Esophagus muscularis mucosa (tissue), 4 donors: Measurements from ENCODE around the gene IGFBP5. TPM values are rescaled to one million over a fixed set of nuclear protein-coding genes. Genes with fewer than 3 reads are reported as not detected.

ENCODE experiments used
- DNase-seq: peaks from one replicate; pipeline ENCODE4 v3.0.0-alpha.2; 2017; ENCODE audit errors: extremely low spot score
- H3K27ac ChIP-seq, 4 donors: fragments of 200-600 bp; sonication (generic); replicated peaks in 1 of 4; 1 replicate in 3 of 4; 2 replicates in 1 of 4; pipeline ENCODE4 v1.5.1; 2016 to 2019; ENCODE audit warnings: mild to moderate bottlenecking in 1 of 4
- H3K27me3 ChIP-seq, 4 donors: fragments of 200-600 bp; sonication (generic); one replicate each; pipeline versions ENCODE4 v1.5.1 to v1.6.0; 2016 to 2019
- H3K36me3 ChIP-seq, 4 donors: fragments of 200-600 bp; sonication (generic); one replicate each; pipeline ENCODE4 v1.5.1; 2016 to 2019
- H3K4me1 ChIP-seq, 4 donors: fragments of 200-600 bp; sonication (generic); one replicate each; pipeline ENCODE4 v1.5.1; 2016 to 2019
- H3K4me3 ChIP-seq, 4 donors: fragments of 200-600 bp; sonication (generic); 1 replicate in 2 of 4; 2 replicates in 2 of 4; pipeline ENCODE4 v1.5.1; 2016 to 2019; ENCODE audit warnings: mild to moderate bottlenecking in 4 of 4, moderate library complexity in 1 of 4
- H3K9me3 ChIP-seq, 4 donors: fragments of 200-600 bp; sonication (generic); 1 replicate in 3 of 4; 2 replicates in 1 of 4; pipeline ENCODE4 v1.5.1; 2016 to 2019
- EP300 ChIP-seq: sonication (generic); formaldehyde crosslinking; IDR thresholded peaks from one replicate; pipeline ENCODE4 v1.6.1; 2017; ENCODE audit warnings: antibody characterized with exemption
- POLR2A ChIP-seq: fragments of 450-650 bp; IDR thresholded peaks from one replicate; pipeline ENCODE4 v1.6.1; 2017; ENCODE audit warnings: antibody characterized with exemption, moderate library complexity, mild to moderate bottlenecking, low read depth
- POLR2AphosphoS5 ChIP-seq, 2 donors: sonication (generic); formaldehyde crosslinking; IDR thresholded peaks; one replicate each; pipeline ENCODE4 v1.6.1; 2017; ENCODE audit warnings: antibody characterized with exemption in 2 of 2
- WGBS: methylation state at CpG from one replicate; pipeline ENCODE4 v1.1.5; 2018; 5-methylcytosine and 5-hydroxymethylcytosine counted together
- intact Hi-C: fragments of 100-400 bp; cut with DNase I; formaldehyde crosslinking; loops from one replicate; pipeline ENCODE4 v1.15.1; 2023
- total RNA-seq, 4 donors: library from RNA; depleted of rRNA; stranded (reverse); fragments of >200 nt; gene quantifications; one replicate each; pipeline versions ENCODE4 v1.1.0 to v1.2.1, GENCODE V29; 2016
- TF ChIP-seq, protein P1 (sequence below), 3 experiments: fragments of 200-600 bp in 2 of 3; fragments of 450-650 bp in 1 of 3; sonication (generic) in 2 of 3; IDR thresholded peaks; one replicate each; pipeline ENCODE4 v1.5.1; 2017 to 2019; ENCODE audit warnings: antibody characterized with exemption in 3 of 3, mild to moderate bottlenecking in 2 of 3, moderate library complexity in 1 of 3

Gene IGFBP5
- total RNA-seq, 4 donors from 2014 or later: 547 to 1,471 (median 705) TPM

DNA sequence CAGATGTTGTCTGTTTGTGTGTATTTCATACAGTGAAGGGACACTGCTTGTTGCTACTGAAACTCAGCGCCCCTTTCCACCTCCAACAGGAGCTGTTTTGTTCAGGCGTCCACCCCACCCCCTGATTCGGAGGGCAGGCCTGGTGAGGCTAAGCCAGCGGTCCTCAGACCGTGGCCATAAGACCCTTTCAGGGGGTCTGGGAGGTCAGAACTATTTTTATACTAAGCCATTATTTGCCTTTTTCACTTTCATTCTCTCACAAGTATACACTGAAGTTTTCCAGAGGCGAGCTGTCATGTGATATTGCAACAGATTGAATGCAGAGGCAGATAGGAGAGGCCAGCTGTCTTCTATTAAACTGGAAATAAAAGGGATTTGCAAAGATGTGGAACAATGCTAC, 39.7 kb upstream of the IGFBP5 start:
- Histone ChIP-seq H3K36me3 (no peaks in the 10 kb centered on the region), H3K9me3 (no peaks in the 10 kb centered on the region), H3K27ac (peak overlapping the region; percentile 44 to 68 (median 56)), H3K4me1 (peaks cover 20 to 52% (median 49%) of the 10 kb centered on the region in 4 donors), H3K4me3 (no peak overlapping the region), H3K27me3 (no peaks in the 10 kb centered on the region)
- DNase-seq: no peak
- intact Hi-C loops: no loop called here
- WGBS: 50% methylated on average over 6 of the region's 6 CpGs
- TF ChIP-seq POLR2A: no peak
- peak; percentile 23 to 62 for TF ChIP-seq POLR2AphosphoS5 (IDR thresholded peaks at IDR 0.05)
- TF ChIP-seq, protein P1, sequence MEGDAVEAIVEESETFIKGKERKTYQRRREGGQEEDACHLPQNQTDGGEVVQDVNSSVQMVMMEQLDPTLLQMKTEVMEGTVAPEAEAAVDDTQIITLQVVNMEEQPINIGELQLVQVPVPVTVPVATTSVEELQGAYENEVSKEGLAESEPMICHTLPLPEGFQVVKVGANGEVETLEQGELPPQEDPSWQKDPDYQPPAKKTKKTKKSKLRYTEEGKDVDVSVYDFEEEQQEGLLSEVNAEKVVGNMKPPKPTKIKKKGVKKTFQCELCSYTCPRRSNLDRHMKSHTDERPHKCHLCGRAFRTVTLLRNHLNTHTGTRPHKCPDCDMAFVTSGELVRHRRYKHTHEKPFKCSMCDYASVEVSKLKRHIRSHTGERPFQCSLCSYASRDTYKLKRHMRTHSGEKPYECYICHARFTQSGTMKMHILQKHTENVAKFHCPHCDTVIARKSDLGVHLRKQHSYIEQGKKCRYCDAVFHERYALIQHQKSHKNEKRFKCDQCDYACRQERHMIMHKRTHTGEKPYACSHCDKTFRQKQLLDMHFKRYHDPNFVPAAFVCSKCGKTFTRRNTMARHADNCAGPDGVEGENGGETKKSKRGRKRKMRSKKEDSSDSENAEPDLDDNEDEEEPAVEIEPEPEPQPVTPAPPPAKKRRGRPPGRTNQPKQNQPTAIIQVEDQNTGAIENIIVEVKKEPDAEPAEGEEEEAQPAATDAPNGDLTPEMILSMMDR (IDR thresholded peaks at IDR 0.05): no peak

DNA sequence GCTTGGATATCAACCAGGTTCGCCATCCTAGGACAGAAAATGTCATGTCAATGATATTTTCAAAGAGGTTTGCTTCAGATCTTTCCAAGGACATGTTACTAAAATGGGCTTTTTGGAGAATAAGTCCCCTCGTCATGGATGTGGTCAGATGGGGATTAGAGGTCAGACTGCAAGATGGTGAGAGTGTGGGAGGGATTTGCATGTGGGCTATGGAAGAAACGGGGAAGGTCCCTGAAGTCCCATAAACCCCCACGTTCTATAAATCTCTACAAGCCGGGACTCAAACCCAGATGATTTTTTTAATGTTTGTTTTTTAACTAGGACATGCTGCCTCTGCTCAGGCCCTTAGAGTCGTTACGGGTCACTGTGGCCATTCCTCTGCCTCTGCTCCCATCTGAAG, 37.7 kb upstream of the IGFBP5 start:
- WGBS: 89% methylated on average over 7 of the region's 7 CpGs
- TF ChIP-seq EP300 (no peak), POLR2AphosphoS5 (IDR thresholded peaks at IDR 0.05) (no peak), POLR2A (no peak)
- TF ChIP-seq, protein P1 (IDR thresholded peaks at IDR 0.05): no peak
- H3K27ac ChIP-seq: no peak overlapping the region
- no peaks in the 10 kb centered on the region for H3K9me3 ChIP-seq
- no peak overlapping the region for H3K4me3 ChIP-seq
- no peak for DNase-seq
- H3K4me1 ChIP-seq: peaks cover 15 to 31% (median 29%) of the 10 kb centered on the region in 4 donors
- intact Hi-C loops: no loop called here
- H3K36me3 ChIP-seq: no peaks in the 10 kb centered on the region
- H3K27me3 ChIP-seq: no peaks in the 10 kb centered on the region

DNA sequence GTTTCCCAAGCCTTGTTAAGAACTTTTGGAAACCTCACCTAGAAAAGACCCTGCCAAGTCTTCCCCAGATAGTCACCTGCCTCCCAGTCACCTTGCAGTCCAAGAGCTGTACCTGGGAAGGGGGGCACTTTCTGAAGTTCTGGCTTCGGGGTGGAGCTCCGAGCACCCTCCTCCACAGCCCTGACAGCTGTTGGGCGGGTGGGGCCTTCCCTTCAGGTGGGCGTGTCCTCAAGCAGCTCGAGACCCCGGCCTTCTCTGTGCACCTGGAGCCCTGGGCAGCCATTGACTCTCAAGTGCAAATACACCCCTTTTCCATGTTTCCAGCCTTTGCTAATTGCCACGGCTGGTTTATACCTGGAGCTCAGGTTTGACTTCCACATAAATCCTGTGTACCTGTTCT, 37.0 kb upstream of the IGFBP5 start:
- Histone ChIP-seq H3K27me3 (no peaks in the 10 kb centered on the region), H3K4me3 (no peak overlapping the region), H3K27ac (no peak overlapping the region), H3K9me3 (no peaks in the 10 kb centered on the region), H3K36me3 (no peaks in the 10 kb centered on the region), H3K4me1 (peaks cover 15 to 26% (median 24%) of the 10 kb centered on the region in 4 donors)
- TF ChIP-seq POLR2A (no peak), POLR2AphosphoS5 (IDR thresholded peaks at IDR 0.05) (no peak), EP300 (no peak)
- TF ChIP-seq, protein P1 (IDR thresholded peaks at IDR 0.05): no peak
- intact Hi-C loops: no loop called here
- DNase-seq: no peak
- WGBS: 93% methylated on average over 6 of the region's 7 CpGs

DNA sequence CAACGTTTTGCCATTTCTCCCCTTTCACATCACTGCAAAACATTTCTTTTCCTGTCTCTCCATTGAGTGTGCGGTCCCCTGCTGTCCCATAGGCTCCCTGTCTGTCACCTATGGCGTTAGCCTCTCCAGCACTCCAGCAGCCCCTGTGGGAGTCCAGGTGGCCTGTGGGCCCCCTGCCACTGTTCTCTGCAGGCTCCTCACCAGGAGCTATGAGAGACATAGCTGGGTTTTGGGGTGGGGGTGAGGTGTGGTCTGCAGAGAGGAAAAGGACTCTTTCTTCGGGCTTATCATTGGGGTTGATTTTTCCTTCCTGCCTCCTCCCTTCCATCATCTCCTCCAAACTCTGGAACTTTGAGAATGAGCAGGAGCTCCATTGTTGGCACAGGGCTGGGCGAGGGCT, 36.1 kb upstream of the IGFBP5 start:
- intact Hi-C loops: no loop called here
- TF ChIP-seq POLR2A (no peak), POLR2AphosphoS5 (IDR thresholded peaks at IDR 0.05) (no peak), EP300 (no peak)
- TF ChIP-seq, protein P1 (IDR thresholded peaks at IDR 0.05): no peak

DNA sequence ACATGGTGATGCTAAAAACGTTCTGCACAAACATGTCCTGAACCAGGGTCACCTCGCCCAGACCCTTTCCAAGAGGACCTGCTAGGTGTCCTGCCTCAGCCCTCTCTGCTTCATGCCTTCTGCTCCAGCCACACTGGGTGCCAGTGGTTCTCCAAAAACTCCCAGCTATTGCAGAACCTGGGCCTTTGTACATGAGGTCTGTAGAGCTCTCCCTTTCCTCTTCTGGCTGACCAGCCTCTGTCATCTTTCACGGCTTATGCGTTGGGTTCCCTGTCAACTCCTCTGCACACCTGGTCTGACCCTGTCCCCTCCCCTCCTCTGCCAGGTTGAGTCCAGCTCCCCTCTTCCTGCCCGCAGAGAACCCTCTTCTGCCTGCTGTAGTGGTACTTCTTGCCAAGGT, 35.5 kb upstream of the IGFBP5 start:
- no peak overlapping the region for H3K27ac ChIP-seq
- no peak for DNase-seq
- 83% methylated on average over 5 of the region's 5 CpGs for WGBS
- no peak overlapping the region for H3K4me3 ChIP-seq
- TF ChIP-seq, protein P1 (IDR thresholded peaks at IDR 0.05): no peak
- no peak for TF ChIP-seq POLR2A
- TF ChIP-seq EP300: no peak
- TF ChIP-seq POLR2AphosphoS5 (IDR thresholded peaks at IDR 0.05): no peak
- H3K9me3 ChIP-seq: no peaks in the 10 kb centered on the region
- H3K27me3 ChIP-seq: no peaks in the 10 kb centered on the region
- intact Hi-C loops: no loop called here
- no peaks in the 10 kb centered on the region for H3K36me3 ChIP-seq
- H3K4me1 ChIP-seq: peaks cover 12 to 16% (median 13%) of the 10 kb centered on the region in 4 donors

More for the DNA sequence above, 36.1 kb upstream of the IGFBP5 start:
- Histone ChIP-seq H3K27ac (no peak overlapping the region), H3K4me3 (no peak overlapping the region), H3K9me3 (no peaks in the 10 kb centered on the region), H3K27me3 (no peaks in the 10 kb centered on the region), H3K36me3 (no peaks in the 10 kb centered on the region), H3K4me1 (peaks cover 15 to 21% (median 19%) of the 10 kb centered on the region in 4 donors)
- 78% methylated on average over 5 of the region's 5 CpGs for WGBS
- no peak for DNase-seq
